Vagina (tissue), 2 donors: ENCODE results near the gene GNL2.

ENCODE experiments used
- CTCF ChIP-seq, 3 experiments: fragments of 450-650 bp in 2 of 3; fragments of 200-600 bp in 1 of 3; sonication (generic) in 1 of 3; IDR thresholded peaks; one replicate each; pipeline ENCODE4 v1.5.1; 2017 to 2019; ENCODE audit warnings: antibody characterized with exemption in 3 of 3, mild to moderate bottlenecking in 2 of 3, moderate library complexity in 2 of 3
- POLR2AphosphoS5 ChIP-seq, 2 donors: sonication (generic); formaldehyde crosslinking; IDR thresholded peaks; one replicate each; pipeline ENCODE4 v1.9.0; 2017; ENCODE audit warnings: antibody characterized with exemption in 2 of 2, mild to moderate bottlenecking in 2 of 2, low read depth in 1 of 2; ENCODE audit not compliant: insufficient read depth in 1 of 2

GRCh38 chr1:37629008-37629407 lies 33.3 kb upstream of the GNL2 start:
- TF ChIP-seq POLR2AphosphoS5 (IDR thresholded peaks at IDR 0.05; ENCODE audit: insufficient read depth in 1 of 2, low read depth in 1 of 2): no peak
- no peak for TF ChIP-seq CTCF (IDR thresholded peaks at IDR 0.05)
